H9 (cell line): ENCODE results near the gene RDH12. TPM values are rescaled to one million over a fixed set of nuclear protein-coding genes. Genes with fewer than 3 reads are reported as not detected.

ENCODE experiments used
- DNase-seq: peaks from one replicate; pipeline ENCODE4 v3.0.0-alpha.2; 2017
- H2AFZ ChIP-seq: one replicate; pipeline ENCODE4 v1.6.1; 2013; ENCODE audit warnings: mild to moderate bottlenecking, low read length, control low read depth, moderate library complexity
- H2AK5ac ChIP-seq: 2 replicates; pipeline ENCODE4 v1.6.1; 2013; ENCODE audit warnings: low read length, control low read depth, mixed read lengths; ENCODE audit not compliant: insufficient read length
- H2BK120ac ChIP-seq: one replicate; pipeline ENCODE4 v1.6.1; 2013; ENCODE audit warnings: low read depth, mild to moderate bottlenecking, low read length, control low read depth, inconsistent platforms; ENCODE audit not compliant: poor library complexity, severe bottlenecking
- H2BK12ac ChIP-seq: 2 replicates; pipeline ENCODE4 v1.6.1; 2013; ENCODE audit warnings: low read length, control low read depth, mixed read lengths, low read depth; ENCODE audit not compliant: insufficient read length
- H2BK15ac ChIP-seq: 2 replicates; pipeline ENCODE4 v1.6.1; 2013; ENCODE audit warnings: low read depth, low read length, control low read depth
- H2BK20ac ChIP-seq: one replicate; pipeline ENCODE4 v1.6.1; 2013; ENCODE audit warnings: low read depth, mild to moderate bottlenecking, low read length, control low read depth, inconsistent platforms; ENCODE audit not compliant: poor library complexity, severe bottlenecking
- H2BK5ac ChIP-seq: 2 replicates; pipeline ENCODE4 v1.6.1; 2013; ENCODE audit warnings: low read length, control low read depth, mixed read lengths; ENCODE audit not compliant: insufficient read length
- H3K14ac ChIP-seq: 2 replicates; pipeline ENCODE4 v1.6.1; 2013; ENCODE audit warnings: low read length, control low read depth; ENCODE audit not compliant: insufficient read depth
- H3K18ac ChIP-seq: 2 replicates; pipeline ENCODE4 v1.6.1; 2013; ENCODE audit warnings: low read depth, mild to moderate bottlenecking, mixed read lengths, low read length, control low read depth; ENCODE audit not compliant: insufficient read length
- H3K23ac ChIP-seq: 2 replicates; pipeline ENCODE4 v1.6.1; 2013; ENCODE audit warnings: low read length, control low read depth, mixed read lengths, low read depth; ENCODE audit not compliant: insufficient read length
- H3K23me2 ChIP-seq: 2 replicates; pipeline ENCODE4 v1.6.1; 2013; ENCODE audit warnings: low read depth, mild to moderate bottlenecking, mixed read lengths, low read length, control low read depth; ENCODE audit not compliant: insufficient read length, poor library complexity, severe bottlenecking
- H3K27ac ChIP-seq: 2 replicates; pipeline ENCODE4 v1.5.1; 2013; ENCODE audit warnings: low read length, control low read depth, mixed read lengths, low read depth; ENCODE audit not compliant: insufficient read length
- H3K27me3 ChIP-seq: 2 replicates; pipeline ENCODE4 v1.6.1; 2013; ENCODE audit warnings: low read length, control low read depth, inconsistent platforms; ENCODE audit not compliant: insufficient read depth
- H3K4ac ChIP-seq: 2 replicates; pipeline ENCODE4 v1.6.1; 2013; ENCODE audit warnings: low read depth, mild to moderate bottlenecking, control low read depth, inconsistent platforms, low read length, moderate library complexity
- H3K4me1 ChIP-seq: 2 replicates; pipeline ENCODE4 v1.6.1; 2013; ENCODE audit warnings: low read length, control low read depth, inconsistent platforms; ENCODE audit not compliant: insufficient read depth
- H3K4me2 ChIP-seq: 2 replicates; pipeline ENCODE4 v1.6.1; 2013; ENCODE audit warnings: low read length, control low read depth, mixed read lengths; ENCODE audit not compliant: insufficient read length, insufficient read depth
- H3K56ac ChIP-seq: 2 replicates; pipeline ENCODE4 v1.6.1; 2013; ENCODE audit warnings: low read depth, mild to moderate bottlenecking, mixed read lengths, low read length, control low read depth; ENCODE audit not compliant: insufficient read length
- H3K79me1 ChIP-seq: 2 replicates; pipeline ENCODE4 v1.6.1; 2013; ENCODE audit warnings: low read depth, mild to moderate bottlenecking, moderate library complexity, low read length, control low read depth, inconsistent platforms; ENCODE audit not compliant: insufficient read depth, poor library complexity, severe bottlenecking
- H3K79me2 ChIP-seq: 2 replicates; pipeline ENCODE4 v1.6.1; 2013; ENCODE audit warnings: low read length, control low read depth, inconsistent platforms; ENCODE audit not compliant: insufficient read depth
- H3K9ac ChIP-seq: 2 replicates; pipeline ENCODE4 v1.6.1; 2013; ENCODE audit warnings: low read length, control low read depth, mixed read lengths; ENCODE audit not compliant: insufficient read length; ENCODE audit errors: extremely low read depth
- H3K9me3 ChIP-seq: one replicate; pipeline ENCODE4 v1.6.1; 2013; ENCODE audit warnings: low read depth, low read length, inconsistent platforms; ENCODE audit not compliant: control insufficient read depth
- H3T11ph ChIP-seq: one replicate; pipeline ENCODE4 v1.6.1; 2013; ENCODE audit warnings: mild to moderate bottlenecking, low read length, control low read depth, inconsistent platforms
- H4K20me1 ChIP-seq: one replicate; pipeline ENCODE4 v1.6.1; 2013; ENCODE audit not compliant: control insufficient read depth, insufficient read length, insufficient read depth
- H4K5ac ChIP-seq: 2 replicates; pipeline ENCODE4 v1.6.1; 2013; ENCODE audit warnings: low read depth, mild to moderate bottlenecking, mixed read lengths, low read length, control low read depth; ENCODE audit not compliant: insufficient read length
- H4K8ac ChIP-seq: replicated peaks from 2 replicates; pipeline ENCODE4 v1.6.1; 2013; ENCODE audit warnings: low read length, control low read depth, mixed read lengths, low read depth; ENCODE audit not compliant: insufficient read length
- H4K91ac ChIP-seq: 2 replicates; pipeline ENCODE4 v1.6.1; 2013; ENCODE audit warnings: low read depth, mild to moderate bottlenecking, moderate library complexity, mixed read lengths, low read length, control low read depth; ENCODE audit not compliant: insufficient read length
- H3K27ac Mint-ChIP-seq, 3 experiments: 2 replicates in 2 of 3; 3 replicates in 1 of 3; pipeline ENCODE4 v1.8.0; 2020 to 2021; ENCODE audit warnings: mixed read lengths in 3 of 3, mild to moderate bottlenecking in 1 of 3, moderate library complexity in 1 of 3
- H3K27me3 Mint-ChIP-seq: 2 replicates; pipeline ENCODE4 v1.8.0; 2021; ENCODE audit warnings: low read depth, mild to moderate bottlenecking, moderate library complexity, mixed read lengths
- H3K36me3 Mint-ChIP-seq, 3 experiments: 2 replicates in 2 of 3; 3 replicates in 1 of 3; pipeline ENCODE4 v1.8.0; 2020 to 2021; ENCODE audit warnings: low read depth in 3 of 3, mixed read lengths in 3 of 3; ENCODE audit not compliant: insufficient read depth in 1 of 3
- H3K4me1 Mint-ChIP-seq, 2 experiments: 2 replicates each; pipeline ENCODE4 v1.8.0; 2020; ENCODE audit warnings: mixed read lengths in 2 of 2
- H3K4me3 Mint-ChIP-seq, 2 experiments: 2 replicates in 1 of 2; 3 replicates in 1 of 2; pipeline ENCODE4 v1.8.0; 2020 to 2021; ENCODE audit warnings: mild to moderate bottlenecking in 2 of 2, mixed read lengths in 2 of 2, moderate library complexity in 1 of 2
- H3K9me3 Mint-ChIP-seq, 2 experiments: 2 replicates in 1 of 2; 3 replicates in 1 of 2; pipeline ENCODE4 v1.8.0; 2020; ENCODE audit warnings: mild to moderate bottlenecking in 2 of 2, mixed read lengths in 2 of 2, moderate library complexity in 1 of 2
- CTCF ChIP-seq: fragments of 200-600 bp; sonication (generic); conservative IDR thresholded peaks from 3 replicates; pipeline ENCODE4 v1.8.0; 2021; ENCODE audit warnings: antibody characterized with exemption, mild to moderate bottlenecking
- WGBS: extraction: QIAGEN DNeasy Blood & Tissue Kit; methylation state at CpG from one replicate; pipeline ENCODE4 v1.1.7; 2013; ENCODE audit warnings: missing lambda C conversion rate, low lambda C conversion rate, mixed read lengths; ENCODE audit not compliant: insufficient read length; ENCODE audit errors: extremely low coverage; 5-methylcytosine and 5-hydroxymethylcytosine counted together
- total RNA-seq: library from RNA; stranded (reverse); gene quantifications from 2 replicates; pipeline ENCODE4 v1.2.1, GENCODE V29; 2021

Gene RDH12
- total RNA-seq, 1 experiment from 2014 or later, result 0.74 TPM

GRCh38 chr14:67652189-67652588 lies 49.5 kb upstream of the RDH12 start:
- DNase-seq, result no peak
- H3K4me1 Mint-ChIP-seq, result no peaks in the 10 kb centered on the region
- Histone ChIP-seq H3K56ac (no peak overlapping the region), H2BK12ac (no peak overlapping the region), H3K14ac (no peak overlapping the region), H2BK5ac (no peak overlapping the region), H3K4me2 (no peak overlapping the region), H2BK15ac (no peak overlapping the region), H3K79me1 (no peaks in the 10 kb centered on the region), H2AFZ (no peak overlapping the region), H4K8ac (no peak overlapping the region), H2AK5ac (no peak overlapping the region), H4K5ac (no peak overlapping the region), H3K79me2 (no peaks in the 10 kb centered on the region), H3K23ac (no peak overlapping the region), H3K27ac (no peak overlapping the region), H3K27me3 (no peaks in the 10 kb centered on the region), H3T11ph (no peak overlapping the region), H3K18ac (no peak overlapping the region), H4K91ac (no peak overlapping the region), H3K4me1 (no peaks in the 10 kb centered on the region), H3K23me2 (no peaks in the 10 kb centered on the region), H3K9me3 (no peaks in the 10 kb centered on the region), H3K4ac (no peak overlapping the region), H4K20me1 (no peaks in the 10 kb centered on the region), H3K9ac (no peak overlapping the region), H2BK20ac (no peak overlapping the region), H2BK120ac (no peak overlapping the region)
- H3K27ac Mint-ChIP-seq, result no peak overlapping the region
- WGBS, result no CpG with 5 or more reads among the region's 1 CpG
- H3K27me3 Mint-ChIP-seq, result no peaks in the 10 kb centered on the region
- peaks cover 19 to 83% (median 63%) of the 10 kb centered on the region in 3 experiments; a peak in 6 of 7 replicates for H3K36me3 Mint-ChIP-seq
- no peak overlapping the region for H3K4me3 Mint-ChIP-seq
- no peak for TF ChIP-seq CTCF
- H3K9me3 Mint-ChIP-seq, result no peaks in the 10 kb centered on the region
